ENCODE results near the gene SORCS1. TPM values are rescaled to one million over a fixed set of nuclear protein-coding genes. Genes with fewer than 3 reads are reported as not detected.

Gene SORCS1
- total and polyA plus RNA-seq, 2 of the 8 experiments (the other 6 are each of a cell fraction or from before 2014, with no cell fraction given), result 4.1 to 4.6 TPM

- no peak overlapping the region for H2BK20ac ChIP-seq (ENCODE audit: low read length)
- WGBS, 2 experiments (ENCODE audit: extremely low coverage in 1 of 2, insufficient coverage in 1 of 2, insufficient read length in 1 of 2, insufficient replicate concordance in 2 of 2, low coverage in 1 of 2, low lambda C conversion rate in 2 of 2, missing lambda C conversion rate in 1 of 2), result 74% methylated on average over 5 of the region's 5 CpGs; no CpG with 5 or more reads in 1 of the 2 experiments
- DNase-seq (ENCODE audit: low read depth in 1 of 2, low spot score in 2 of 2) (no peak), FAIRE-seq (no peak)
- POLR2A ChIA-PET (ENCODE audit: partially characterized antibody), result no interaction called here
- no peaks in the 10 kb centered on the region for H3K23me2 ChIP-seq (ENCODE audit: low read depth, low read length)
- H3K56ac ChIP-seq (replicated peaks; ENCODE audit: insufficient read length, low read depth, low read length), result no peak overlapping the region
- H2BK120ac ChIP-seq (replicated peaks; ENCODE audit: low read depth, low read length), result no peak overlapping the region
- no peaks in the 10 kb centered on the region for H3K36me3 ChIP-seq (ENCODE audit: control insufficient read depth in 2 of 4, insufficient read depth in 4 of 4, low read length in 3 of 4)
- H4K8ac ChIP-seq (ENCODE audit: extremely low read depth, insufficient read depth, low read length), result no peak overlapping the region
- H2BK12ac ChIP-seq (ENCODE audit: low read depth, low read length), result no peak overlapping the region
- H3K79me1 ChIP-seq (ENCODE audit: low read depth, low read length), result no peaks in the 10 kb centered on the region
- H3K9ac ChIP-seq (replicated peaks in 1 of 4; ENCODE audit: extremely low read depth in 1 of 4, low read depth in 3 of 4, low read length in 3 of 4), result no peak overlapping the region
- no peak overlapping the region for H3K18ac ChIP-seq (ENCODE audit: extremely low read depth, low read length)
- no peak overlapping the region for H4K5ac ChIP-seq (ENCODE audit: insufficient read length, low read depth, low read length)
- no peak overlapping the region for H2AFZ ChIP-seq (ENCODE audit: low read length)
- no peak overlapping the region for H4K91ac ChIP-seq (replicated peaks; ENCODE audit: insufficient read length, low read length)
- H3K4me1 ChIP-seq (replicated peaks in 1 of 4; ENCODE audit: control insufficient read depth in 3 of 4, insufficient read depth in 4 of 4, low read length in 3 of 4), result no peaks in the 10 kb centered on the region
- H3K9me3 ChIP-seq (ENCODE audit: insufficient read depth in 2 of 2, low read depth in 1 of 2, low read length in 1 of 2), result no peaks in the 10 kb centered on the region
- no peaks in the 10 kb centered on the region for H3K79me2 ChIP-seq (ENCODE audit: control insufficient read depth in 1 of 2, insufficient read depth in 2 of 2, low read length in 2 of 2)
- H4K20me1 ChIP-seq (replicated peaks in 1 of 2; ENCODE audit: control insufficient read depth in 1 of 2, insufficient read depth in 2 of 2, low read length in 2 of 2), result no peaks in the 10 kb centered on the region
- H3K4me2 ChIP-seq (ENCODE audit: insufficient read depth in 1 of 2, low read depth in 2 of 2, low read length in 2 of 2), result no peak overlapping the region
- no peak overlapping the region for H2BK15ac ChIP-seq (ENCODE audit: low read length)
- no peak overlapping the region for H3K23ac ChIP-seq (ENCODE audit: insufficient read length)
- no peak overlapping the region for H3K14ac ChIP-seq (ENCODE audit: insufficient read length)
- no peak overlapping the region for H3K4me3 ChIP-seq (ENCODE audit: extremely low read depth in 1 of 4, insufficient read depth in 2 of 4, low read depth in 3 of 4, low read length in 4 of 4)
- H3K4ac ChIP-seq (replicated peaks; ENCODE audit: insufficient read length, low read depth, low read length), result no peak overlapping the region
- no peak overlapping the region for H3K27ac ChIP-seq (ENCODE audit: low read depth, low read length)
- no peak overlapping the region for H2BK5ac ChIP-seq (ENCODE audit: low read depth, low read length)
- CTCF ChIA-PET (ENCODE audit: partially characterized antibody), result interaction anchor here (1.0 to 1.6 kb wide), 2 partner anchors 11 to 28 kb away, joined by 3 read pairs; no protein-coding TSS in a partner anchor
- H3K27me3 ChIP-seq (replicated peaks in 1 of 4; ENCODE audit: control insufficient read depth in 3 of 4, extremely low read depth in 1 of 4, insufficient read depth in 3 of 4, low read length in 3 of 4), result peaks cover 8 to 16% (median 13%) of the 10 kb centered on the region in 4 experiments; a peak in 6 of 7 replicates
- H2AK5ac ChIP-seq (ENCODE audit: low read depth, low read length), result no peak overlapping the region
- no peak for TF ChIP-seq BRCA1 (IDR thresholded peaks at IDR 0.05; ENCODE audit: low read depth, low read length)
- TF ChIP-seq ATF3 (IDR thresholded peaks at IDR 0.05; ENCODE audit: insufficient read depth, low read depth, low read length), result no peak
- TF ChIP-seq GABPA (IDR thresholded peaks at IDR 0.05; ENCODE audit: borderline replicate concordance, insufficient read depth, low read length), result no peak
- TF ChIP-seq JUND (IDR thresholded peaks at IDR 0.05; ENCODE audit: low read length), result no peak
- TF ChIP-seq SIX5 (IDR thresholded peaks at IDR 0.05; ENCODE audit: low read depth, low read length), result no peak
- no peak for TF ChIP-seq KDM5A (IDR thresholded peaks at IDR 0.05; ENCODE audit: low read length)
- TF ChIP-seq SIRT6 (IDR thresholded peaks at IDR 0.05; ENCODE audit: low read length), result no peak
- no peak for TF ChIP-seq HDAC2 (IDR thresholded peaks at IDR 0.05; ENCODE audit: borderline replicate concordance in 1 of 2, low read depth in 2 of 2, low read length in 2 of 2)
- no peak for TF ChIP-seq RAD21 (IDR thresholded peaks at IDR 0.05 in 1 of 2, conservative IDR thresholded peaks at IDR 0.05 in 1 of 2; ENCODE audit: low read depth in 2 of 2, low read length in 2 of 2)
- no peak for TF ChIP-seq POU5F1 (IDR thresholded peaks at IDR 0.05; ENCODE audit: low read depth, low read length)
- TF ChIP-seq CREB1 (IDR thresholded peaks at IDR 0.05), result no peak
- TF ChIP-seq PHF8 (conservative IDR thresholded peaks at IDR 0.05; ENCODE audit: low read depth, low read length), result no peak
- no peak for TF ChIP-seq NRF1 (IDR thresholded peaks at IDR 0.05; ENCODE audit: low read depth, low read length)
- no peak for TF ChIP-seq RBBP5 (IDR thresholded peaks at IDR 0.05; ENCODE audit: borderline replicate concordance, low read depth, low read length)
These were observed 550.2 kb downstream of the SORCS1 start for GRCh38 chr10:106614293-106614692.
